Neuronal stem cell (in vitro differentiated cells): Measurements from ENCODE around the gene VAMP3.

Experiments used
- DNase-seq: peaks from one replicate; pipeline ENCODE4 v3.0.0-alpha.2; 2013; ENCODE audit warnings: low spot score
- H2AFZ ChIP-seq: one replicate; pipeline ENCODE4 v1.6.1; 2013; ENCODE audit warnings: mild to moderate bottlenecking, low read length, inconsistent platforms
- H2AK5ac ChIP-seq: 2 replicates; pipeline ENCODE4 v1.6.1; 2013; ENCODE audit warnings: low read depth, mild to moderate bottlenecking, inconsistent platforms, low read length, moderate library complexity, mixed read lengths
- H2BK120ac ChIP-seq: 2 replicates; pipeline ENCODE4 v1.6.1; 2013; ENCODE audit warnings: low read depth, mild to moderate bottlenecking, inconsistent platforms, low read length, moderate library complexity, mixed read lengths
- H2BK12ac ChIP-seq: one replicate; pipeline ENCODE4 v1.6.1; 2013; ENCODE audit warnings: low read length, inconsistent platforms
- H2BK15ac ChIP-seq: 2 replicates; pipeline ENCODE4 v1.6.1; 2013; ENCODE audit warnings: mild to moderate bottlenecking, low read length, inconsistent platforms, mixed read lengths
- H2BK5ac ChIP-seq: one replicate; pipeline ENCODE4 v1.6.1; 2013; ENCODE audit warnings: inconsistent platforms, mild to moderate bottlenecking, low read length, moderate library complexity
- H3K14ac ChIP-seq: one replicate; pipeline ENCODE4 v1.6.1; 2013; ENCODE audit warnings: low read length, inconsistent platforms
- H3K18ac ChIP-seq: 2 replicates; pipeline ENCODE4 v1.6.1; 2013; ENCODE audit warnings: low read length, inconsistent platforms
- H3K23ac ChIP-seq: 2 replicates; pipeline ENCODE4 v1.6.1; 2013; ENCODE audit warnings: low read depth, mild to moderate bottlenecking, mixed read lengths, low read length, inconsistent platforms; ENCODE audit not compliant: poor library complexity
- H3K27ac ChIP-seq: replicated peaks from 3 replicates; pipeline ENCODE4 v1.5.1; 2013; ENCODE audit warnings: low read length, inconsistent platforms
- H3K27me3 ChIP-seq, 3 experiments: 2 replicates each; pipeline ENCODE4 v1.6.1; 2013; ENCODE audit warnings: low read length in 3 of 3, mild to moderate bottlenecking in 2 of 3, inconsistent platforms in 1 of 3, low read depth in 1 of 3, mixed read lengths in 1 of 3, moderate library complexity in 1 of 3; ENCODE audit not compliant: control insufficient read depth in 3 of 3, insufficient read depth in 3 of 3
- H3K36me3 ChIP-seq, 2 donors: replicated peaks in 1 of 2; 2 replicates each; pipeline ENCODE4 v1.6.1; 2013; ENCODE audit warnings: low read length in 2 of 2; ENCODE audit not compliant: control insufficient read depth in 2 of 2, insufficient read depth in 2 of 2
- H3K4ac ChIP-seq: 2 replicates; pipeline ENCODE4 v1.6.1; 2013; ENCODE audit warnings: inconsistent platforms, mild to moderate bottlenecking, low read length, moderate library complexity
- H3K4me1 ChIP-seq, 2 donors: 1 replicate in 1 of 2; 2 replicates in 1 of 2; pipeline ENCODE4 v1.6.1; 2013; ENCODE audit warnings: low read length in 2 of 2, low read depth in 1 of 2; ENCODE audit not compliant: control insufficient read depth in 2 of 2, insufficient read depth in 1 of 2
- H3K4me2 ChIP-seq: one replicate; pipeline ENCODE4 v1.6.1; 2013; ENCODE audit warnings: mild to moderate bottlenecking, low read length, inconsistent platforms; ENCODE audit not compliant: insufficient read depth, poor library complexity, severe bottlenecking
- H3K4me3 ChIP-seq, 2 donors: 2 replicates each; pipeline ENCODE4 v1.5.1; 2013; ENCODE audit warnings: low read length in 2 of 2, mild to moderate bottlenecking in 2 of 2, inconsistent platforms in 1 of 2, moderate library complexity in 1 of 2
- H3K79me1 ChIP-seq: one replicate; pipeline ENCODE4 v1.6.1; 2013; ENCODE audit warnings: low read depth, mild to moderate bottlenecking, inconsistent platforms, low read length, moderate library complexity
- H3K9ac ChIP-seq: one replicate; pipeline ENCODE4 v1.6.1; 2013; ENCODE audit warnings: mild to moderate bottlenecking, low read depth, low read length, inconsistent platforms; ENCODE audit not compliant: poor library complexity
- H3K9me3 ChIP-seq, 2 donors: replicated peaks in 1 of 2; 2 replicates each; pipeline versions ENCODE3 to v1.6.1; 2013; ENCODE audit warnings: low read length in 2 of 2, mild to moderate bottlenecking in 2 of 2, inconsistent platforms in 1 of 2, low read depth in 1 of 2, mixed read lengths in 1 of 2, moderate library complexity in 1 of 2; ENCODE audit not compliant: control insufficient read depth in 2 of 2, insufficient read depth in 1 of 2
- H4K8ac ChIP-seq: one replicate; pipeline ENCODE4 v1.6.1; 2013; ENCODE audit warnings: low read depth, mild to moderate bottlenecking, inconsistent platforms, low read length, moderate library complexity
- H4K91ac ChIP-seq: one replicate; pipeline ENCODE4 v1.6.1; 2013; ENCODE audit warnings: low read length, low read depth, mild to moderate bottlenecking, inconsistent platforms; ENCODE audit not compliant: poor library complexity
- WGBS, 2 donors: extraction: QIAGEN DNeasy Blood & Tissue Kit; methylation state at CpG; one replicate each; pipeline ENCODE4 v1.1.7; 2013; ENCODE audit warnings: missing lambda C conversion rate in 2 of 2, mixed read lengths in 1 of 2; ENCODE audit not compliant: insufficient read length in 2 of 2, insufficient replicate concordance in 1 of 2; ENCODE audit errors: extremely low coverage in 2 of 2; 5-methylcytosine and 5-hydroxymethylcytosine counted together

VAMP3 gene

DNA sequence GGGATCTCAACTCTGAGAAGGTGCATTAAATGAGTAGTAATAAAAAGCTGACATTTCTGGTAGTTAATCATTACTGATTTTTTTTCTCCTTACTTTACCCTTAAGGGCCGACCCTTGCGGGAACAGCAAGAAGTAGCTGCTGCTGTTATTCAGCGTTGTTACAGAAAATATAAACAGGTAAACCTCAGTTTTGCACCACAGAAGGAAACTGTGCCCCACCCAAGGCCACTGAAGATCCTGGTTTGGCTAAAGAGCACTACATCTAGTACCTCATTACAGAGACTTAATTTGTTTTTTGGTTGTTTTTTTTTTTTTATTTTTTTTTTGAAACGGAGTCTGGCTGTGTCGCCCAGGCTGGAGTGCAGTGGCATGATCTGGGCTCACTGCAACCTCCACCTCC, 23.5 kb upstream of the VAMP3 start:
- H3K27me3 ChIP-seq = no peaks in the 10 kb centered on the region
- H2BK15ac ChIP-seq = no peak overlapping the region
- no peak overlapping the region for H3K14ac ChIP-seq
- no peak overlapping the region for H3K4me3 ChIP-seq
- H4K91ac ChIP-seq = no peak overlapping the region
- no peak overlapping the region for H2AFZ ChIP-seq
- peaks cover 7 to 72% of the 10 kb centered on the region in 2 donors for H3K36me3 ChIP-seq
- no peak overlapping the region for H3K27ac ChIP-seq
- no peak for DNase-seq
- H4K8ac ChIP-seq = no peak overlapping the region
- H3K4ac ChIP-seq = no peak overlapping the region
- no peak overlapping the region for H3K9ac ChIP-seq
- no CpG with 5 or more reads among the region's 5 CpGs for WGBS, 2 donors
- no peak overlapping the region for H2BK120ac ChIP-seq
- no peak overlapping the region for H2BK12ac ChIP-seq
- H3K79me1 ChIP-seq = no peaks in the 10 kb centered on the region
- H3K9me3 ChIP-seq = no peaks in the 10 kb centered on the region
- peaks cover 2 to 9% of the 10 kb centered on the region in 2 donors for H3K4me1 ChIP-seq
- H3K23ac ChIP-seq = no peak overlapping the region
- H2BK5ac ChIP-seq = no peak overlapping the region
- no peak overlapping the region for H2AK5ac ChIP-seq
- no peak overlapping the region for H3K4me2 ChIP-seq
- no peak overlapping the region for H3K18ac ChIP-seq

DNA sequence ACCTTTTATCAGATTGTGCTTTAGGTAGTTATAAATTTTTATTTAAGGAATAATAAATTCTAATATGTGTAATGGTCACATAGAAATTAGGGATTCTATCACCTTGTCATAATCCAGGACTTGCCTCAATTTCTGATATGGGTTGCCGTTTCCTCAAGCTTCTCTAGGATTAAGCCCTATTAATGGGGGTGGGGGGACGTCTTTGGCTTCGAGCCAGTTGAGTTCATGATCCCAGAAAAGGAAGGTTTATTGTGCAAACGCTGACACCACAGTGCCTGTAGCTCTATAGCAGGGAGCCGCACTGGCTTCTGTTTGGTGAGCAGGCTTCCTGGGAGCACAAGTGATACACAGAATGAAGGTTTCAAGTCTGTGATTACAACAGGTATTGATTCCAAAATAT, 22.0 kb upstream of the VAMP3 start:
- H3K36me3 ChIP-seq = peaks cover 7 to 79% of the 10 kb centered on the region in 2 donors

DNA sequence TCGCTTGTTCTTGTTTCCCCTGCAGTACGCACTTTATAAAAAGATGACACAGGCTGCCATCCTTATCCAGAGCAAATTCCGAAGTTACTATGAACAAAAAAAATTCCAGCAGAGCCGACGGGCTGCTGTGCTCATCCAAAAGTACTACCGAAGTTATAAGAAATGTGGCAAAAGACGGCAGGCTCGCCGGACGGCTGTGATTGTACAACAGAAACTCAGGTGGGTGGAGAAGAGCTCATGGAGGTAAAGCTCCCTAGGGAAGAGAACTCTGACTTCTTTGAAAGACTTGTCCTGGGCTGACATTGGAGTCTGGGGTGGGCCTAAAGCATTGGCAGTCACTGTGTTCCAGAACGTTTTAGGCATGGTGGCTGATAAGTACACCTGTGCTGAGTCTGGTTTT, 19.9 kb upstream of the VAMP3 start:
- no CpG with 5 or more reads among the region's 11 CpGs for WGBS, 2 donors
- Histone ChIP-seq H3K9me3 (no peaks in the 10 kb centered on the region), H3K23ac (no peak overlapping the region), H2AK5ac (no peak overlapping the region), H2BK12ac (no peak overlapping the region), H3K4me1 (peaks cover 2 to 9% of the 10 kb centered on the region in 2 donors), H3K27ac (no peak overlapping the region), H3K14ac (no peak overlapping the region), H2AFZ (no peak overlapping the region), H3K4me2 (no peak overlapping the region), H4K8ac (no peak overlapping the region), H4K91ac (no peak overlapping the region), H3K4me3 (no peak overlapping the region), H2BK5ac (no peak overlapping the region), H3K27me3 (no peaks in the 10 kb centered on the region), H3K9ac (no peak overlapping the region), H3K18ac (no peak overlapping the region), H3K4ac (no peak overlapping the region), H3K79me1 (no peaks in the 10 kb centered on the region), H2BK15ac (no peak overlapping the region), H3K36me3 (peaks cover 2 to 73% of the 10 kb centered on the region in 2 donors), H2BK120ac (no peak overlapping the region)
- DNase-seq = no peak

More for the DNA sequence above, 22.0 kb upstream of the VAMP3 start:
- H3K79me1 ChIP-seq = no peaks in the 10 kb centered on the region
- H2AFZ ChIP-seq = no peak overlapping the region
- H3K9ac ChIP-seq = no peak overlapping the region
- no peak overlapping the region for H2BK120ac ChIP-seq
- H3K9me3 ChIP-seq = no peaks in the 10 kb centered on the region
- no peak overlapping the region for H2BK15ac ChIP-seq
- no peak overlapping the region for H3K4me3 ChIP-seq
- peaks cover 2 to 9% of the 10 kb centered on the region in 2 donors for H3K4me1 ChIP-seq
- no peak overlapping the region for H3K23ac ChIP-seq
- H3K4me2 ChIP-seq = no peak overlapping the region
- no peak overlapping the region for H4K91ac ChIP-seq
- H3K14ac ChIP-seq = no peak overlapping the region
- H3K27ac ChIP-seq = no peak overlapping the region
- H3K18ac ChIP-seq = no peak overlapping the region
- no peak overlapping the region for H4K8ac ChIP-seq
- no peak overlapping the region for H2AK5ac ChIP-seq
- no peak for DNase-seq
- H3K27me3 ChIP-seq = no peaks in the 10 kb centered on the region
- no CpG with 5 or more reads among the region's 5 CpGs for WGBS, 2 donors
- H2BK12ac ChIP-seq = no peak overlapping the region
- H2BK5ac ChIP-seq = no peak overlapping the region
- H3K4ac ChIP-seq = no peak overlapping the region

DNA sequence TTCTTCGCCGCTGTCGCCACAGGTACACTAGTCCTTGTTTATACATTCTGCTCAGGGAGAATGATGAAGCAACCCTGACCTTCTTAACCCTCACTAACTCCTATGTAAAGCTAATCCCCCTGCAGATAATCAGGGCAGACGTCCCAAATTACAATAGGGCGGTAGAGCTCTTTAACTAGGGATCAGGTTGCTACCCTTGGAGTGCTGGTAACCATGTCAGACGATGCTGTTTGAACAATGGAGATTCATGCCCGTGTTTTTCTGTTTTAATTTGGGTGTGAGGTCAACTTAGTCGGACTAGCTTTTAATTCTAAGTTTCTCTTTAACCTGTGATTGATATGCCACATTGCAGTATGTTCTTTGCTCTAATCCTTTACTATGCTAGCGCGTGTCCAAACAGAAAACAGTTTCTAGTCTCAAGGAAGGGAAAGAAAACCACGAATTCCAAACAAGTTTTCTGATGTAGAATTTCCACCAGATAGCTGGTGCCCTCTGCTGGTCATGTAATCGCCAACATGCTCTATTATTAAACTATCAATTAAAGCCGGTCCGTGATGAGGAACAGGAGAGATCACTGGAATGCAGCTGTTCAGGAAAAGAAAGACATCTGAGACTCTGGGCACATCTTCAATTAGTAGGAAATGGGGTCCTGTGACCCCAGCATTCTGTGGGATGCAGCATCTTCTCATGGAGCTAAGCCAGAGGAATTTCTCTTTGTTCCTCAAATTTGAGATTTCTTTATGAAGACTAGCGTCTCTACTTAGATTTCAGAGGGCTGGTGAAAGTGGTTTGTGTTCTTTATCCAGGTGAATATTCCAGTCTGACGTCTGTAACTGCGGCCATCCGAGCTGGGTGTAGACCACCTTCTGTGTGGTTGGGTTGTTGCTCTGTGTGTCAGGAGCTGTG, 18.3 kb upstream of the VAMP3 start:
- Histone ChIP-seq H3K27ac (no peak overlapping the region), H3K27me3 (no peaks in the 10 kb centered on the region), H3K14ac (no peak overlapping the region), H4K8ac (no peak overlapping the region), H3K4me2 (peak overlapping the region; percentile 29), H2BK5ac (no peak overlapping the region), H3K36me3 (peaks cover 2 to 59% of the 10 kb centered on the region in 2 donors), H2BK15ac (no peak overlapping the region), H2BK12ac (no peak overlapping the region), H3K4me1 (peaks cover 2 to 9% of the 10 kb centered on the region in 2 donors), H3K79me1 (no peaks in the 10 kb centered on the region), H3K4me3 (no peak overlapping the region), H2BK120ac (no peak overlapping the region), H3K4ac (no peak overlapping the region), H4K91ac (no peak overlapping the region), H3K18ac (no peak overlapping the region), H2AFZ (peak overlapping the region; percentile 68), H2AK5ac (no peak overlapping the region), H3K9me3 (no peaks in the 10 kb centered on the region), H3K9ac (no peak overlapping the region), H3K23ac (no peak overlapping the region)
- DNase-seq = peak; percentile 82
- WGBS, 2 donors = no CpG with 5 or more reads among the region's 18 CpGs
